Suppressor macrophage (primary cell): Measurements from ENCODE around the gene PARP1.

Experiments used
- DNase-seq, 4 experiments: peaks; one replicate each; pipeline ENCODE4 v3.0.0-alpha.2; 2020 to 2022

PARP1 gene

GRCh38 chr1:226405411-226405988 lies 2.4 kb downstream of the PARP1 start:
- DNase-seq = peak; percentile 36 to 71 (median 52)

GRCh38 chr1:226404904-226405222 lies 3.0 kb downstream of the PARP1 start:
- DNase-seq = no peak

GRCh38 chr1:226404063-226404903 lies 3.6 kb downstream of the PARP1 start:
- DNase-seq = no peak

GRCh38 chr1:226403201-226404034 lies 4.5 kb downstream of the PARP1 start:
- DNase-seq = peak; percentile 26 to 62 (median 40)

GRCh38 chr1:226402739-226403165 lies 5.1 kb downstream of the PARP1 start:
- no peak for DNase-seq

GRCh38 chr1:226401355-226402303 lies 6.3 kb downstream of the PARP1 start:
- DNase-seq = peak in 1 of 4 experiments; percentile 35

- no peak for DNase-seq
Observed at GRCh38 chr1:226400519-226401354, 7.2 kb downstream of the PARP1 start.

- DNase-seq = no peak
Observed at GRCh38 chr1:226397955-226398636, 9.8 kb downstream of the PARP1 start.

- peak in 2 of 4 experiments; percentile 11 to 19 for DNase-seq
Observed at GRCh38 chr1:226397011-226397926, 10.6 kb downstream of the PARP1 start.

GRCh38 chr1:226395753-226396152 lies 12.1 kb downstream of the PARP1 start:
- DNase-seq = no peak

GRCh38 chr1:226394462-226394861 lies 13.4 kb downstream of the PARP1 start:
- DNase-seq = no peak

GRCh38 chr1:226390681-226391080 lies 17.2 kb downstream of the PARP1 start:
- DNase-seq = no peak

- DNase-seq = no peak
Observed at GRCh38 chr1:226388131-226388530, 19.8 kb downstream of the PARP1 start.

- no peak for DNase-seq
Observed at GRCh38 chr1:226384717-226385116, 23.2 kb downstream of the PARP1 start.

GRCh38 chr1:226384040-226384439 lies 23.9 kb downstream of the PARP1 start:
- no peak for DNase-seq

- peak in 1 of 4 experiments; percentile 23 for DNase-seq
Observed at GRCh38 chr1:226382030-226382429, 25.9 kb downstream of the PARP1 start.

GRCh38 chr1:226381226-226381998 lies 26.5 kb downstream of the PARP1 start:
- no peak for DNase-seq

- DNase-seq = no peak
Observed at GRCh38 chr1:226378071-226378470, 29.8 kb downstream of the PARP1 start.

- DNase-seq = no peak
Observed at GRCh38 chr1:226376300-226376699, 31.6 kb downstream of the PARP1 start.
